Endothelial cell of umbilical vein (primary cell): ENCODE results near the gene MYO6. TPM values are rescaled to one million over a fixed set of nuclear protein-coding genes. Genes with fewer than 3 reads are reported as not detected.

Source experiments
- BruUV-seq: library from RNA; stranded (reverse); fragments of 400-500 nt; replicated peaks from 2 replicates; lab custom pipeline; 2021; lab: Mats Ljungman, UMichigan
- CTCF ChIA-PET: fragments of 300-600, 350-600 bp; sonication (Branson Sonifier 250); formaldehyde crosslinking; loops from one replicate; lab custom pipeline; 2021; ENCODE audit warnings: antibody characterized with exemption, inconsistent platforms; lab: Charles Lee
- POLR2A ChIA-PET: fragments of 300-600, 350-600 bp; sonication (Branson Sonifier 250); formaldehyde crosslinking; loops from one replicate; lab custom pipeline; 2021; ENCODE audit warnings: antibody characterized with exemption, inconsistent platforms; lab: Charles Lee
- DNase-seq: peaks from one replicate; pipeline ENCODE4 v3.0.0-alpha.2; 2011; ENCODE audit warnings: low read depth, low spot score
- FAIRE-seq: peaks from 2 replicates; lab custom pipeline; 2011; peaks lifted over from hg19 to GRCh38; lab: Jason Lieb, UNC
- H2AFZ ChIP-seq: 2 replicates; pipeline ENCODE4 v1.6.0; 2012; ENCODE audit warnings: low read depth, low read length, control low read depth, inconsistent platforms
- H3K27ac ChIP-seq: 2 replicates; pipeline ENCODE4 v1.5.1; 2011; ENCODE audit warnings: low read depth, mild to moderate bottlenecking, control low read depth, low read length, moderate library complexity; ENCODE audit not compliant: insufficient read depth
- H3K27me3 ChIP-seq, 2 experiments: 2 replicates each; pipeline versions ENCODE4 v1.6.0 to v1.6.1; 2011; ENCODE audit warnings: low read length in 2 of 2, mixed read lengths in 1 of 2; ENCODE audit not compliant: control insufficient read depth in 2 of 2, insufficient read depth in 2 of 2
- H3K36me3 ChIP-seq, 2 experiments: 2 replicates in 1 of 2; 3 replicates in 1 of 2; pipeline ENCODE4 v1.5.1; 2011; ENCODE audit warnings: low read length in 2 of 2, mild to moderate bottlenecking in 1 of 2, moderate library complexity in 1 of 2; ENCODE audit not compliant: control insufficient read depth in 2 of 2, insufficient read depth in 2 of 2; ENCODE audit errors: extremely low read depth in 1 of 2
- H3K4me1 ChIP-seq: 3 replicates; pipeline ENCODE4 v1.5.1; 2011; ENCODE audit warnings: mild to moderate bottlenecking, low read length; ENCODE audit not compliant: control insufficient read depth, insufficient read depth; ENCODE audit errors: extremely low read depth
- H3K4me2 ChIP-seq: 2 replicates; pipeline ENCODE4 v1.6.1; 2011; ENCODE audit warnings: low read length, control low read depth, mixed read lengths; ENCODE audit not compliant: insufficient read depth
- H3K4me3 ChIP-seq, 3 experiments: fragments of 200-600 bp in 1 of 3; sonication (generic), shearing (Covaris generic) in 1 of 3; replicated peaks in 1 of 3; 2 replicates each; pipeline ENCODE4 v1.5.1; 2011 to 2016; ENCODE audit warnings: control low read depth in 3 of 3, low read length in 3 of 3, mild to moderate bottlenecking in 2 of 3, inconsistent platforms in 1 of 3, low read depth in 1 of 3, moderate library complexity in 1 of 3; ENCODE audit not compliant: insufficient read depth in 1 of 3
- H3K79me2 ChIP-seq: 2 replicates; pipeline ENCODE4 v1.6.0; 2012; ENCODE audit warnings: low read length, inconsistent platforms; ENCODE audit not compliant: control insufficient read depth, insufficient read depth
- H3K9ac ChIP-seq: replicated peaks from 2 replicates; pipeline ENCODE3; 2011; ENCODE audit warnings: low read length, control low read depth; ENCODE audit not compliant: insufficient read depth; ENCODE audit errors: extremely low read depth
- H3K9me1 ChIP-seq: replicated peaks from 3 replicates; pipeline ENCODE4 v1.6.0; 2011; ENCODE audit warnings: mild to moderate bottlenecking, low read length; ENCODE audit not compliant: control insufficient read depth, insufficient read depth; ENCODE audit errors: extremely low read depth
- H3K9me3 ChIP-seq: replicated peaks from 2 replicates; pipeline ENCODE4 v1.5.1; 2012; ENCODE audit warnings: low read length, inconsistent platforms; ENCODE audit not compliant: control insufficient read depth, insufficient read depth
- H4K20me1 ChIP-seq: replicated peaks from 2 replicates; pipeline ENCODE3; 2011; ENCODE audit warnings: mild to moderate bottlenecking, low read length; ENCODE audit not compliant: control insufficient read depth, insufficient read depth; ENCODE audit errors: extremely low read depth
- FOS ChIP-seq: IDR thresholded peaks from 2 replicates; pipeline ENCODE4 v1.6.1; 2011; ENCODE audit warnings: mild to moderate bottlenecking, low read length, moderate library complexity, borderline replicate concordance; ENCODE audit not compliant: insufficient read depth
- MYC ChIP-seq: IDR thresholded peaks from one replicate; pipeline ENCODE4 v1.6.1; 2011; ENCODE audit warnings: mild to moderate bottlenecking, low read depth, low read length
- POLR2A ChIP-seq: IDR thresholded peaks from 2 replicates; pipeline ENCODE4 v1.6.1; 2012; ENCODE audit warnings: low read depth, mild to moderate bottlenecking, control low read depth, low read length
- POLR2AphosphoS5 ChIP-seq: IDR thresholded peaks from 2 replicates; pipeline ENCODE4 v1.6.1; 2012; ENCODE audit warnings: low read depth, mild to moderate bottlenecking, control low read depth, low read length, moderate library complexity; ENCODE audit not compliant: insufficient read depth
- dilution Hi-C: fragments of 300-500 bp; cut with MboI; formaldehyde crosslinking; loops from one replicate; pipeline ENCODE4 v1.15.0; 2019; ENCODE audit warnings: low sequenced_read_pairs; ENCODE audit not compliant: extremely low pct_ligation_motif_present
- intact Hi-C: fragments of 100-400 bp; cut with micrococcal nuclease; formaldehyde crosslinking; loops from one replicate; pipeline ENCODE4 v1.10.0; 2022
- polyA plus RNA-seq, 4 experiments: library from polyadenylated mRNA; depleted of rRNA in 3 of 4; stranded (reverse) in 3 of 4; unstranded in 1 of 4; fragments of >200 nt; gene quantifications; 2 replicates each; pipeline versions ENCODE4 v1.2.1 to v1.2.3, GENCODE V29; 2011 to 2012; ENCODE audit warnings: missing spikeins in 1 of 4
- total RNA-seq: library from RNA; stranded (reverse); gene quantifications from 2 replicates; pipeline ENCODE4 v1.2.3, GENCODE V29; 2021
- TF ChIP-seq, protein P1 (sequence below), 2 donors: IDR thresholded peaks; 1 replicate in 1 of 2; 2 replicates in 1 of 2; pipeline ENCODE4 v1.5.1; 2011; ENCODE audit warnings: low read length in 2 of 2, mild to moderate bottlenecking in 2 of 2, moderate library complexity in 2 of 2, control low read depth in 1 of 2, inconsistent platforms in 1 of 2, low read depth in 1 of 2; ENCODE audit not compliant: insufficient read depth in 1 of 2; ENCODE audit errors: extremely low read depth in 1 of 2

Gene MYO6
- total and polyA plus RNA-seq, 2 donors (not counting 3 experiments of a cell fraction or from before 2014, with no cell fraction given): 15.5 to 68.0 TPM

DNA sequence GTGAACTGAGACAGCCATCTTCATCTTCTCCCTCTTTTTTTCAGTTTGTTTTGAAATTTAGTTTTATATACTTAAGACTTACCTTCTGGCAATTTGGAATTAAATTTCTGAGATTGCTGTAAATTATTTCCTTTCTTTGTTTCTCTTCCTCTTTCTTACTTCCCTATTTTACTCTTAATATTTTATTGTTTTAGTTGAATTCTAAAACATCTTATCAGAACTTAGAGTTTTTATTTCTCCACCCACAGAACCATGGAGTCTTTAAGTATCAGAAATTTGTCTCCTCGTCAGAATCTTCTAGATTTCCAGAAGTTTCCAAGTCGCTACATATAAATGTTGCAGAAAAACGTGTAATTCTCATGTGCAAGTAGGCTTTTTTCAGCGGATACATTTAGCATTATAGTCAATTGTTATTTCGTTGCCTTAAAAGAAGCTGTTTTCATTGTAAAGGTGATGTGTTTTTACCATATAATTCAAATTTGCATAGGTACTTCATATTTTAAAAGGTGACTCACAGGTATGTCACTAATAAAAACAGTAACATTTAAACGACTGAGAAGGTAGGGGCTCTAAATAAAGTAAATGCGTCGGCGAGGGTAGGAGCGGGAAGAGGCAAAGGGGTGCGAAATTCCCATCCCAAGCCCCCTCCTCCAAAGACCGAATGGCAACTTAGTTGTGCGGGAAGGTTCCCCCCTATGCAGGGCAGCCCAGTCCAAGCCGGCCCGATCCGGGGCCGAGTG is 866 bp upstream of the MYO6 start:
- ChIA-PET POLR2A (no interaction called here), CTCF (no interaction called here)
- DNase-seq (no peak), FAIRE-seq (no peak)
- Histone ChIP-seq H4K20me1 (no peaks in the 10 kb centered on the region), H3K79me2 (peaks cover 37% of the 10 kb centered on the region), H3K4me3 (peak overlapping the region; percentile 83 to 97 (median 96)), H3K9me3 (no peaks in the 10 kb centered on the region), H3K27me3 (no peaks in the 10 kb centered on the region), H2AFZ (peak overlapping the region; percentile 99), H3K27ac (peak overlapping the region; percentile 70), H3K4me2 (peak overlapping the region; percentile 72), H3K36me3 (no peaks in the 10 kb centered on the region), H3K9me1 (no peaks in the 10 kb centered on the region), H3K9ac (peak overlapping the region; percentile 84), H3K4me1 (peaks cover 37% of the 10 kb centered on the region)
- intact Hi-C loops: loop anchor here (2.0 kb wide), 2 partner anchors 29 to 103 kb away; no protein-coding TSS in a partner anchor
- dilution Hi-C loops: no loop called here
- no TSS peak for BruUV-seq
- TF ChIP-seq, protein P1, sequence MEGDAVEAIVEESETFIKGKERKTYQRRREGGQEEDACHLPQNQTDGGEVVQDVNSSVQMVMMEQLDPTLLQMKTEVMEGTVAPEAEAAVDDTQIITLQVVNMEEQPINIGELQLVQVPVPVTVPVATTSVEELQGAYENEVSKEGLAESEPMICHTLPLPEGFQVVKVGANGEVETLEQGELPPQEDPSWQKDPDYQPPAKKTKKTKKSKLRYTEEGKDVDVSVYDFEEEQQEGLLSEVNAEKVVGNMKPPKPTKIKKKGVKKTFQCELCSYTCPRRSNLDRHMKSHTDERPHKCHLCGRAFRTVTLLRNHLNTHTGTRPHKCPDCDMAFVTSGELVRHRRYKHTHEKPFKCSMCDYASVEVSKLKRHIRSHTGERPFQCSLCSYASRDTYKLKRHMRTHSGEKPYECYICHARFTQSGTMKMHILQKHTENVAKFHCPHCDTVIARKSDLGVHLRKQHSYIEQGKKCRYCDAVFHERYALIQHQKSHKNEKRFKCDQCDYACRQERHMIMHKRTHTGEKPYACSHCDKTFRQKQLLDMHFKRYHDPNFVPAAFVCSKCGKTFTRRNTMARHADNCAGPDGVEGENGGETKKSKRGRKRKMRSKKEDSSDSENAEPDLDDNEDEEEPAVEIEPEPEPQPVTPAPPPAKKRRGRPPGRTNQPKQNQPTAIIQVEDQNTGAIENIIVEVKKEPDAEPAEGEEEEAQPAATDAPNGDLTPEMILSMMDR (IDR thresholded peaks at IDR 0.05; ENCODE audit: extremely low read depth in 1 of 2, insufficient read depth in 1 of 2, low read depth in 1 of 2, low read length in 2 of 2): no peak
- no peak for TF ChIP-seq POLR2A
- TF ChIP-seq MYC: no peak
- TF ChIP-seq POLR2AphosphoS5: no peak

DNA sequence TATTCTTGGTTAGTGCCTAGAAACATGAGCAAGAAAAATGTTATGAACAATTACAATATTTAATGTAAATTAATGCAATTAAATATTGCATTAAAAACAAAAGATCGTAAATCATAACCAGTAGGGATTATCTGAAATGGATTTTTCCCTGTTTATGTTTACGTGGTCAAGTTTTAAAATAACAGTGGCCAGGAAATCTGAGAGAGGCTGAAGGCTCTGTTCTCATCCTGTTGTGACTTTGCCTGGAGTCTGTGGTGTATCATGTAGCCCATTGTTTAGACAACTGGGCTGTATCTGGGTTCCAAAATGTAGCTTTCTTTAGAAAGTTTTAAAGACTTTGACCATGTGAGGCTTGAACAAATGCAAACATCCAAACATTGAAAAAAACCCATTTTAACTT is 2.4 kb downstream of the MYO6 start:
- peaks cover 62% of the 10 kb centered on the region for H3K79me2 ChIP-seq
- H2AFZ ChIP-seq: no peak overlapping the region
- intact Hi-C loops (loop anchor here (2.0 to 5.0 kb wide), 2 partner anchors 15 to 149 kb away; partner anchors contain the start of gene SENP6), dilution Hi-C loops (no loop called here)
- H3K4me3 ChIP-seq: peak overlapping the region in 1 of 3 experiments; percentile 21
- H3K9ac ChIP-seq: peak overlapping the region; percentile 60
- H3K27me3 ChIP-seq: no peaks in the 10 kb centered on the region
- no peaks in the 10 kb centered on the region for H3K36me3 ChIP-seq
- H3K27ac ChIP-seq: peak overlapping the region; percentile 75
- no TSS peak for BruUV-seq
- H3K9me1 ChIP-seq: no peaks in the 10 kb centered on the region
- DNase-seq: peak; percentile 88
- ChIA-PET POLR2A (no interaction called here), CTCF (interaction anchor here (0.7 kb wide), 1 partner anchor 34 kb away, joined by 3 read pairs; no protein-coding TSS in a partner anchor)
- peak; percentile 83 for FAIRE-seq
- peaks cover 49% of the 10 kb centered on the region for H3K4me1 ChIP-seq
- TF ChIP-seq POLR2A (no peak), FOS (peak; percentile 14)
- no peaks in the 10 kb centered on the region for H4K20me1 ChIP-seq
- H3K4me2 ChIP-seq: peak overlapping the region; percentile 92
- no peaks in the 10 kb centered on the region for H3K9me3 ChIP-seq
